Measurements from ENCODE around the gene TATDN2.

TATDN2 gene

GRCh38 chr3:10317311-10317960 lies 69.2 kb downstream of the TATDN2 start:
- DNase-seq (ENCODE audit: low spot score) = peak; percentile 76

GRCh38 chr3:10317961-10318350 lies 69.7 kb downstream of the TATDN2 start:
- DNase-seq (ENCODE audit: low spot score) = no peak

GRCh38 chr3:10319251-10319650 lies 71.0 kb downstream of the TATDN2 start:
- DNase-seq (ENCODE audit: low spot score) = no peak

GRCh38 chr3:10319804-10320203 lies 71.5 kb downstream of the TATDN2 start:
- DNase-seq (ENCODE audit: low spot score) = no peak

GRCh38 chr3:10320320-10320677 lies 72.0 kb downstream of the TATDN2 start:
- no peak for DNase-seq (ENCODE audit: low spot score)

GRCh38 chr3:10321630-10322351 lies 73.5 kb downstream of the TATDN2 start:
- DNase-seq (ENCODE audit: low spot score) = no peak

GRCh38 chr3:10322352-10322710 lies 74.1 kb downstream of the TATDN2 start:
- no peak for DNase-seq (ENCODE audit: low spot score)

GRCh38 chr3:10327592-10327991 lies 79.3 kb downstream of the TATDN2 start:
- no peak for DNase-seq (ENCODE audit: low spot score)

GRCh38 chr3:10328460-10329071 lies 80.3 kb downstream of the TATDN2 start:
- DNase-seq (ENCODE audit: low spot score) = no peak

- DNase-seq (ENCODE audit: low spot score) = no peak
These were observed 81.3 kb downstream of the TATDN2 start for GRCh38 chr3:10329495-10330015.

- no peak for DNase-seq (ENCODE audit: low spot score)
These were observed 82.1 kb downstream of the TATDN2 start for GRCh38 chr3:10330319-10330718.

All from putamen (tissue), 1 donor.